Spleen (tissue), 7 donors: ENCODE data around the gene DNAAF6.

Source experiments
- CTCF ChIP-seq, 11 experiments: fragments of 200-600 bp in 7 of 11; fragments of 450-650 bp in 4 of 11; sonication (generic) in 4 of 11; IDR thresholded peaks in 8 of 11; conservative IDR thresholded peaks in 3 of 11; 1 replicate in 7 of 11; 2 replicates in 4 of 11; pipeline versions ENCODE4 v1.4.0 to v1.8.0; 2016 to 2021; ENCODE audit warnings: antibody characterized with exemption in 11 of 11, inconsistent platforms in 4 of 11, mild to moderate bottlenecking in 1 of 11
- POLR2A ChIP-seq, 3 donors: fragments of 450-650 bp; IDR thresholded peaks; one replicate each; pipeline ENCODE4 v1.5.1; 2017; ENCODE audit warnings: antibody characterized with exemption in 3 of 3, mild to moderate bottlenecking in 1 of 3
- donor health status: DM: no; HTN: no; CAD: no; lungs with moderate emphysema.
- donor health status: DM: no; HTN: no; CAD: no.
- donor health status: DM: no; HTN: no; CAD: no.

GRCh38 chrX:107167163-107167921 is 39.1 kb upstream of the DNAAF6 start:
- TF ChIP-seq CTCF (IDR thresholded peaks at IDR 0.05 in 8 of 11, conservative IDR thresholded peaks at IDR 0.05 in 3 of 11) (no peak), POLR2A (IDR thresholded peaks at IDR 0.05) (no peak)
